NCI-H2196 treated with DMSO at 0.1 percent for 48 hours (cell line): ENCODE results near the gene MME.

Experiments used
- DNase-seq: peaks from one replicate; lab custom pipeline; 2025; ENCODE audit not compliant: unreplicated experiment; lab: John Stamatoyannopoulos, UW

MME gene

DNA sequence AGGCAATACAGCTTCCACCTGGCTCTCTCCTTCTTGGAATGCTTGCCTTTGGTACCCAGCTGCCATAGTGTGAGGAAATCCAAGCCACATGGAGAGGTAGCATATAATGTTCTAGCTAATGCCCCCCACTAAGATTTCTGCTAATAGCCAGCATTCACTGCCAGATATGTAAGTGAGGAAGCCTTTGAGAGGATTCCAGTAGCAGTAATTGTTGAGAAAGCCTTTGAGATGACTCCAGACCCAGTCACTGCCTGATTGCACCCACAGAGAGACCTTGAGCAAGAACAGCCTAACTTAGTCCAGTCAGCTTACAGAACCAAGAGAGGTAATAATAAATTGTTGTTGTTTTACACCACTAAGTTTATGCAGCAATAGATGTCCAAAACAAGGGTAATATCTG, 150.3 kb downstream of the MME start:
- no peak for DNase-seq

GRCh38 chr3:155231792-155232191, 151.7 kb downstream of the MME start:
- DNase-seq = no peak

DNA sequence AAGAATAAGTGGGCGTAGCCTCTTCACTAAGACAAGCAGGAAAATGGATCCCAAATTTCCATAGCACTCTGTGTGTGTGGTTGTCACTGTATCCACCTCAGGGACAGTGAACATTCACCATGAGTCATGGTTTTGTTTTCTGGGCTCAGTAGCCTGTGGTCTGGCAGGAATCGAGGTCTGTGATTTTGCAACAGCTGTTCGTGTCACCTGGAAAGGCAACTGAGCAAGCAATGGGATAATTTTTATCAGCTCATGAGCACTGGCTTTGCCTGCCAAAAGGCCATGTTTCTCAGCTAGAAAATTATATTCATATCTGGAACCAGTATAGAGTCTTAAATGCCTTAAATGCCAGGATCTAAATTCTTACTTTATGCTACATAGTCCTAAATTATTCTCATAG, 152.5 kb downstream of the MME start:
- no peak for DNase-seq

- DNase-seq = no peak
Observed at GRCh38 chr3:155233213-155233612, 153.1 kb downstream of the MME start.
